HepG2 (cell line): ENCODE measurements around the gene RNF4. TPM values are rescaled to one million over a fixed set of nuclear protein-coding genes. Genes with fewer than 3 reads are reported as not detected.

Experiments used
- ATAC-seq: fragments of 200-7000 bp; cut with Tn5 transposase; 3 replicates; pipeline ENCODE4 v1.9.1; 2020; ENCODE audit warnings: mild to moderate bottlenecking, moderate library complexity
- BruUV-seq: library from RNA; stranded (reverse); fragments of 400-500 nt; replicated peaks from 2 replicates; lab custom pipeline; 2021; lab: Mats Ljungman, UMichigan
- CTCF ChIA-PET: fragments of 300-600 bp; formaldehyde crosslinking; extraction: SDS; loops from one replicate; lab custom pipeline; 2021; ENCODE audit warnings: low total read pairs, inconsistent platforms, low intra/inter-chr PET ratio; lab: Yijun Ruan, JAX
- POLR2A ChIA-PET: fragments of 350-600 bp; sonication (Branson Sonifier 250); formaldehyde crosslinking; loops from one replicate; lab custom pipeline; 2020; ENCODE audit warnings: antibody characterized with exemption, inconsistent platforms; lab: Yijun Ruan, JAX
- DNase-seq: peaks from one replicate; pipeline ENCODE4 v3.0.0-alpha.2; 2015; ENCODE audit warnings: low spot score
- FAIRE-seq: peaks from 3 replicates; lab custom pipeline; 2011; peaks lifted over from hg19 to GRCh38; lab: Jason Lieb, UNC
- H2AFZ ChIP-seq: one replicate; pipeline ENCODE4 v1.6.1; 2011; ENCODE audit warnings: low read length, inconsistent platforms
- H3K27ac ChIP-seq: fragments of 300-600 bp; 3 replicates; pipeline ENCODE4 v1.8.0; 2011; ENCODE audit warnings: mixed run types, mild to moderate bottlenecking, mixed read lengths, low read length, inconsistent platforms; ENCODE audit not compliant: insufficient read depth; ENCODE audit errors: extremely low read length
- H3K27me3 ChIP-seq, 2 experiments: fragments of 200-600 bp in 1 of 2; 2 replicates in 1 of 2; 3 replicates in 1 of 2; pipeline versions ENCODE4 v1.6.0 to v1.8.0; 2011; ENCODE audit warnings: low read length in 2 of 2, mild to moderate bottlenecking in 2 of 2, moderate library complexity in 2 of 2, inconsistent platforms in 1 of 2; ENCODE audit not compliant: insufficient read depth in 2 of 2, control insufficient read depth in 1 of 2
- H3K36me3 ChIP-seq, 2 experiments: fragments of 200-600 bp in 1 of 2; replicated peaks in 1 of 2; 2 replicates in 1 of 2; 3 replicates in 1 of 2; pipeline versions ENCODE4 v1.5.1 to v1.8.0; 2011; ENCODE audit warnings: low read length in 2 of 2, inconsistent platforms in 1 of 2; ENCODE audit not compliant: insufficient read depth in 2 of 2, control insufficient read depth in 1 of 2
- H3K4me1 ChIP-seq: 2 replicates; pipeline ENCODE4 v1.5.1; 2012; ENCODE audit warnings: low read length, inconsistent platforms; ENCODE audit not compliant: insufficient read depth
- H3K4me2 ChIP-seq: 2 replicates; pipeline ENCODE4 v1.6.0; 2011; ENCODE audit warnings: low read depth, low read length, inconsistent platforms
- H3K4me3 ChIP-seq, 3 experiments: fragments of 200-600 bp in 1 of 3; sonication (generic), shearing (Covaris generic) in 1 of 3; replicated peaks in 1 of 3; 2 replicates each; pipeline ENCODE4 v1.5.1; 2011 to 2016; ENCODE audit warnings: low read length in 3 of 3, inconsistent platforms in 2 of 3, low read depth in 2 of 3, mild to moderate bottlenecking in 2 of 3, control low read depth in 1 of 3, mixed read lengths in 1 of 3; ENCODE audit not compliant: insufficient read depth in 1 of 3
- H3K79me2 ChIP-seq: one replicate; pipeline ENCODE4 v1.6.1; 2011; ENCODE audit warnings: low read length, inconsistent platforms; ENCODE audit not compliant: insufficient read depth
- H3K9ac ChIP-seq: 2 replicates; pipeline ENCODE4 v1.6.0; 2011; ENCODE audit warnings: mild to moderate bottlenecking, low read depth, low read length, inconsistent platforms; ENCODE audit not compliant: insufficient read depth
- H3K9me3 ChIP-seq: 2 replicates; pipeline ENCODE4 v1.5.1; 2012; ENCODE audit warnings: mild to moderate bottlenecking, low read length
- H4K20me1 ChIP-seq: 2 replicates; pipeline ENCODE4 v1.6.0; 2011; ENCODE audit warnings: inconsistent platforms, mild to moderate bottlenecking, low read length, moderate library complexity; ENCODE audit not compliant: insufficient read depth
- FOXC1 ChIP-seq: sonication (generic); formaldehyde crosslinking; IDR thresholded peaks from 2 replicates; pipeline ENCODE4 v1.8.0; 2022; ENCODE audit warnings: mild to moderate bottlenecking, missing genetic modification reagents, borderline replicate concordance
- KDM5B ChIP-seq: sonication (generic); formaldehyde crosslinking; IDR thresholded peaks from 2 replicates; pipeline ENCODE4 v1.4.0; 2020; ENCODE audit warnings: missing genetic modification reagents, mild to moderate bottlenecking, borderline replicate concordance
- MAX ChIP-seq: IDR thresholded peaks from 2 replicates; pipeline ENCODE4 v1.6.1; 2012; ENCODE audit warnings: inconsistent platforms
- NCOA1 ChIP-seq: sonication (generic); formaldehyde crosslinking; IDR thresholded peaks from 2 replicates; pipeline ENCODE4 v1.9.0; 2021; ENCODE audit warnings: missing genetic modification reagents
- NFRKB ChIP-seq: fragments of 450-650 bp; IDR thresholded peaks from 2 replicates; pipeline ENCODE4 v1.6.1; 2017
- SIX1 ChIP-seq: sonication (generic); formaldehyde crosslinking; IDR thresholded peaks from 2 replicates; pipeline ENCODE4 v1.4.0; 2020; ENCODE audit warnings: missing genetic modification reagents, borderline replicate concordance
- ZXDC ChIP-seq: sonication (generic); formaldehyde crosslinking; IDR thresholded peaks from 2 replicates; pipeline ENCODE4 v1.5.0; 2020; ENCODE audit warnings: mild to moderate bottlenecking, missing genetic modification reagents
- WGBS: methylation state at CpG from one replicate; pipeline ENCODE4 v1.1.6; 2017; ENCODE audit warnings: low lambda C conversion rate; 5-methylcytosine and 5-hydroxymethylcytosine counted together
- in situ Hi-C: cut with HindIII; loops from 2 replicates; pipeline ENCODE4 v1.10.0; 2017; ENCODE audit warnings: low pct_unique_long_range_greater_than_20kb; ENCODE audit not compliant: extremely low pct_ligation_motif_present
- intact Hi-C: fragments of 100-400 bp; cut with micrococcal nuclease; formaldehyde crosslinking; loops from one replicate; pipeline ENCODE4 v1.10.0; 2022; ENCODE audit not compliant: unreplicated experiment
- polyA plus RNA-seq, 8 experiments: library from polyadenylated mRNA; depleted of rRNA in 3 of 8; stranded (reverse) in 7 of 8; unstranded in 1 of 8; fragments of >200 nt; fragmentation: Illumina TruSeq in 4 of 8; extraction: Trizol in 4 of 8; gene quantifications; 2 replicates each; pipeline versions ENCODE4 v1.2.1 to v1.2.3, GENCODE V29; 2011 to 2016; ENCODE audit warnings: low read depth in 4 of 8, missing spikeins in 1 of 8, mixed read lengths in 1 of 8; ENCODE audit not compliant: insufficient read depth in 1 of 8
- total RNA-seq, 5 experiments: library from RNA; depleted of rRNA; stranded (reverse); fragments of >200 nt; fragmentation: Illumina TruSeq; extraction: Trizol; gene quantifications; 2 replicates each; pipeline ENCODE4 v1.2.3, GENCODE V29; 2016; ENCODE audit warnings: low read depth in 1 of 5
- TF ChIP-seq, protein P1 (sequence below): sonication (generic); formaldehyde crosslinking; IDR thresholded peaks from 2 replicates; pipeline ENCODE4 v1.5.0; 2020; ENCODE audit warnings: mild to moderate bottlenecking, missing genetic modification reagents, borderline replicate concordance

RNF4 gene
- total and polyA plus RNA-seq, 2 of the 13 experiments (the other 11 are each of a cell fraction or from before 2014, with no cell fraction given): 38.1 to 45.1 TPM

GRCh38 chr4:2445130-2445529, 23.8 kb upstream of the RNF4 start:
- Histone ChIP-seq H3K9me3 (no peaks in the 10 kb centered on the region), H2AFZ (no peak overlapping the region), H3K79me2 (no peaks in the 10 kb centered on the region), H4K20me1 (no peaks in the 10 kb centered on the region), H3K9ac (no peak overlapping the region), H3K27me3 (peaks cover 2 to 14% of the 10 kb centered on the region in 2 experiments; a peak in 3 of 5 replicates), H3K4me1 (peaks cover 13% of the 10 kb centered on the region), H3K36me3 (no peaks in the 10 kb centered on the region), H3K4me2 (no peak overlapping the region), H3K27ac (no peak overlapping the region), H3K4me3 (no peak overlapping the region)
- intact Hi-C loops: loop anchor here (5.0 kb wide), 1 partner anchor 438 kb away; the partner anchor contains the start of gene NELFA
- POLR2A ChIA-PET: no interaction called here
- FAIRE-seq: no peak
- BruUV-seq: no TSS peak
- in situ Hi-C loops: no loop called here
- CTCF ChIA-PET: no interaction called here
- DNase-seq: no peak
- 39% methylated on average over 5 of the region's 9 CpGs for WGBS
- TF ChIP-seq ZXDC (CRISPR knock-in tag): no peak
- no peak for TF ChIP-seq MAX
- TF ChIP-seq, protein P1, sequence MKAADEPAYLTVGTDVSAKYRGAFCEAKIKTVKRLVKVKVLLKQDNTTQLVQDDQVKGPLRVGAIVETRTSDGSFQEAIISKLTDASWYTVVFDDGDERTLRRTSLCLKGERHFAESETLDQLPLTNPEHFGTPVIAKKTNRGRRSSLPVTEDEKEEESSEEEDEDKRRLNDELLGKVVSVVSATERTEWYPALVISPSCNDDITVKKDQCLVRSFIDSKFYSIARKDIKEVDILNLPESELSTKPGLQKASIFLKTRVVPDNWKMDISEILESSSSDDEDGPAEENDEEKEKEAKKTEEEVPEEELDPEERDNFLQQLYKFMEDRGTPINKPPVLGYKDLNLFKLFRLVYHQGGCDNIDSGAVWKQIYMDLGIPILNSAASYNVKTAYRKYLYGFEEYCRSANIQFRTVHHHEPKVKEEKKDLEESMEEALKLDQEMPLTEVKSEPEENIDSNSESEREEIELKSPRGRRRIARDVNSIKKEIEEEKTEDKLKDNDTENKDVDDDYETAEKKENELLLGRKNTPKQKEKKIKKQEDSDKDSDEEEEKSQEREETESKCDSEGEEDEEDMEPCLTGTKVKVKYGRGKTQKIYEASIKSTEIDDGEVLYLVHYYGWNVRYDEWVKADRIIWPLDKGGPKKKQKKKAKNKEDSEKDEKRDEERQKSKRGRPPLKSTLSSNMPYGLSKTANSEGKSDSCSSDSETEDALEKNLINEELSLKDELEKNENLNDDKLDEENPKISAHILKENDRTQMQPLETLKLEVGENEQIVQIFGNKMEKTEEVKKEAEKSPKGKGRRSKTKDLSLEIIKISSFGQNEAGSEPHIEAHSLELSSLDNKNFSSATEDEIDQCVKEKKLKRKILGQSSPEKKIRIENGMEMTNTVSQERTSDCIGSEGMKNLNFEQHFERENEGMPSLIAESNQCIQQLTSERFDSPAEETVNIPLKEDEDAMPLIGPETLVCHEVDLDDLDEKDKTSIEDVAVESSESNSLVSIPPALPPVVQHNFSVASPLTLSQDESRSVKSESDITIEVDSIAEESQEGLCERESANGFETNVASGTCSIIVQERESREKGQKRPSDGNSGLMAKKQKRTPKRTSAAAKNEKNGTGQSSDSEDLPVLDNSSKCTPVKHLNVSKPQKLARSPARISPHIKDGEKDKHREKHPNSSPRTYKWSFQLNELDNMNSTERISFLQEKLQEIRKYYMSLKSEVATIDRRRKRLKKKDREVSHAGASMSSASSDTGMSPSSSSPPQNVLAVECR (CRISPR knock-in tag): no peak
- no peak for TF ChIP-seq NCOA1
- TF ChIP-seq NFRKB: no peak
- no peak for TF ChIP-seq SIX1 (CRISPR knock-in tag)
- no peak for TF ChIP-seq FOXC1 (CRISPR knock-in tag)
- no peak for TF ChIP-seq KDM5B (CRISPR knock-in tag)
- no peak for ATAC-seq
